Measurements from ENCODE around the gene MFSD6. TPM values are rescaled to one million over a fixed set of nuclear protein-coding genes. Genes with fewer than 3 reads are reported as not detected.
"Not testable (repeated sequence)": the region's sequence is repeated elsewhere in the genome, so short reads cannot be mapped to it uniquely, and the experiment has no call there.

MFSD6 gene
- polyA plus RNA-seq, 1 donor, result 17.7 TPM

DNA sequence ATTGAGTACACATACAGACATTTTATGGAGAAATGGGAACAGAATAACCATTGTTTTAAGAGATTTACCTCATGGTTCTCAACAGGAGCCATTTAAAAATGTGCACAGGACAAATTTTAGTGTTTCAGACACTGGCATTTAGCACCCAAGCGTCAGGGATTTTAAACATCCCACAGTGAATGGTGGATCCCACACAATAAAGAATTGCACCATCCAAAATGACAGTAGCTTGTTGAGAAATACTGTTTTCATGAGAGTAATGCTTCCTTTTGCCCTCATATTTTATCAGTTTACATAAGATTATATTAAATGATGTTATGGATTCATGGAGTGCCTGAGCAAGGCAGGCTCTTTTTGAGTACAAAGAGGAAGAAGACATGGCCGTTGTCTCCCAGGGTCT lies 54.0 kb downstream of the MFSD6 start:
- no peak for DNase-seq

- DNase-seq, result no peak
Measured at GRCh38 chr2:190462611-190463010, 54.5 kb downstream of the MFSD6 start.

DNA sequence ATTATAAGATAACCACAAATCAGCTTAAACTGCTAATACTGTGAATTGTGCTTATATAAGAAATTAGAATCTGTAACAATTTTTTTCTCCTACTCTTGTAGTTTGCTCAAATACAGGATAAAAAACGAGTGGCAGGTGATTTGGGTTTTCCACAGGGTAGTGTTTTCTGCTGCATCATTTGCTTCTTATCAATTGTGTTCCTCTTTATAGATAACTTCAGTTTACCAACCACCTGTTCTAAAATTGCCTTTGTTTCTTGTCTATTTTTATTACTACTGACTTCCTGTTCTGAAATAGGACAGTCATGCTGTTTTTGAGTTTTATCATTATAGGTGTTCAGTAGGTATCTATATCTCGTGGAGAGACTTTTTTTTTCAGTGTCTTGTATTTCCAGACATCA lies 56.9 kb downstream of the MFSD6 start:
- DNase-seq, result no peak

DNA sequence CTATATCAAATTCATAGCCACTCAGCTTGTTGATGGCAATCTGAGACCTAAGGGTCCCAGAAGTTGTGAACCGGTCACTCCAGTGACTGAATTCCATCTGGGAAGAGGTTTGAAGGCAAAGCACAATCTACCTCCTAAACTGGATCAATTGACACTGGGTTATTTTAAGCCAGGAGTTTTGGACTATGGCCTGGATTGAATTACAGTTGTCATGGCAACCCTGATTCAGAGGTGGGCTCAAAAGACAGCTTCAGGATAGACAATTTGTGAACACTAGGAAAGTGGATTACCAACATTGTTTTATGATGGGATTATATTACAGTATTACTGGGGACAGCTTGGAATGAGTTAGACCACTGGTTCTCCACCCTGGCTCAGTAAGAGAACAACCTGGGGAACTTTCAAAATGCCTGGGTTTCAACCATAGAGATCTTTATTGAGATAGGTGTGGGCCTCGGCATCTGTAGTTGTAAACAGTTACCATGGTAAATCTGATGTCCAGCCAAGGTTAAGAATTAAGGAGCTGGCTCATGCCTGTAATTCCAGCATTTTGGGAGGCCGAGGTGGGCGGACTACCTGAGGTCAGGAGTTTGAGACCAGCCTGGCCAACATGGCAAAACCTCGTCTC lies 58.8 kb downstream of the MFSD6 start:
- DNase-seq, result no peak

GRCh38 chr2:190467575-190468083 lies 59.5 kb downstream of the MFSD6 start:
- peak; percentile 61 for DNase-seq

DNA sequence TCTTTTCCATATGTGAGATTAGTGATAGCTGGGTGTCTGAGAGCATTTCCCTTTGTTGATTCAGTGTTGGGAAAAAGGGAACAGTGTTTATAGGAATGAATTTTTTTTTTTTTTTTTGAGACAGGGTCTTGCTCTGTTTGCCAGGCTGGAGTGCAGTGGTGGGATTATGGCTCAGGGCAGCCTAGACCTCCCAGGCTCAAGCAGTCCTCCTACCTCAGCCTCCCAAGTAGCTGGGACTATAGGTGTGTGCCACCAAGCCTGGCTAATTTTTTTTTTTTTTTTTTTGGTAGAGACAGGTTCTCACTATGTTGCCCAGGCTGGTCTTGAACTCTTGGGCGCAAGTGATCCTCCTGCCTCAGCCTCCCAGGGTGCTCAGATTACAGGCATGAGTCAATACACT lies 60.2 kb downstream of the MFSD6 start:
- not testable (repeated sequence) for DNase-seq

GRCh38 chr2:190468814-190469569 lies 60.8 kb downstream of the MFSD6 start:
- DNase-seq, result peak; percentile 65

DNA sequence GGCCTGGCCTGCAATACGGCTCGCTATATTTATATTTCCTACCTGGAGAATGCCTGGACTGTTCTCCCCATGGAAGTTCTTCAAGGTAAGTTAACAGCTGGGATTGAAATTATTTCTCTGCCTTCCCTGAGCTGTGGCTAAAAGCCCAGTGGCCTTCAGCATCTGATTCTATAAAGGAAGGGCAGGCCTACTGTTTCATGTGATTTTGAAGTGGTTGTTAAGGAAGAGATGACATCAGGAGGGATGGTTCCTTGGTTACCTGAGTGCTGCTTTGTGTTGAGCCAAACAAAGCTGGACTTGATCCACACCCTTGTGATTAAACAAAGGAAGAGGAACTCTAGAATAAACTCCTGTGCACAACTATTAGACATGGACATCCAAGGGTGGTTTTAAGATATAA lies 61.6 kb downstream of the MFSD6 start:
- no peak for DNase-seq

DNA sequence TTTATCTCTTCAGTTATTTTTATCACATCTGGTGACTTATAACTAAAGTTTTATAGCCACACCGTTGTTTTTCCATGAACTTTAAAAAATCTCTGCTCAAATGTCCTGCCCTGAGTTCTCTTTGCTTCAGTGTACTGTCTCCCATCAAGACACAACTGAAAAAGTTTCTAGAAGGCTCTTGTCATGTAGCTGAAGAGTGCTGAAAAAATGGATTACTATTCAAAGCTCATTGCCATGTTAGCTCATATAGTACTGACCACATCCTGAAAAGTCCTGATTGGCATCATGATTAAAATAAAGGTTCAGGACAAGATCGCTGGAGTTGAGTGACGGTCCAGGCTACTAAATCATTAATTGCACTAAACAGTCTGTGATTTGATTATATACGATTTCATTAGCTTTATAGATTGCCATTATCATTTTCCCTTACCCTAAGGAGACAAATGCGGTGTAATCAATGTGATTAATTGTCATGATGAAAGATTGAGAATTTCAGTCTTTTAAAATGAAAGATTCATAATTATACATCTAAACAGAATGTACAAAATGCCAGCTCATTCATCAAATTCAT lies 62.2 kb downstream of the MFSD6 start:
- no peak for DNase-seq

DNA sequence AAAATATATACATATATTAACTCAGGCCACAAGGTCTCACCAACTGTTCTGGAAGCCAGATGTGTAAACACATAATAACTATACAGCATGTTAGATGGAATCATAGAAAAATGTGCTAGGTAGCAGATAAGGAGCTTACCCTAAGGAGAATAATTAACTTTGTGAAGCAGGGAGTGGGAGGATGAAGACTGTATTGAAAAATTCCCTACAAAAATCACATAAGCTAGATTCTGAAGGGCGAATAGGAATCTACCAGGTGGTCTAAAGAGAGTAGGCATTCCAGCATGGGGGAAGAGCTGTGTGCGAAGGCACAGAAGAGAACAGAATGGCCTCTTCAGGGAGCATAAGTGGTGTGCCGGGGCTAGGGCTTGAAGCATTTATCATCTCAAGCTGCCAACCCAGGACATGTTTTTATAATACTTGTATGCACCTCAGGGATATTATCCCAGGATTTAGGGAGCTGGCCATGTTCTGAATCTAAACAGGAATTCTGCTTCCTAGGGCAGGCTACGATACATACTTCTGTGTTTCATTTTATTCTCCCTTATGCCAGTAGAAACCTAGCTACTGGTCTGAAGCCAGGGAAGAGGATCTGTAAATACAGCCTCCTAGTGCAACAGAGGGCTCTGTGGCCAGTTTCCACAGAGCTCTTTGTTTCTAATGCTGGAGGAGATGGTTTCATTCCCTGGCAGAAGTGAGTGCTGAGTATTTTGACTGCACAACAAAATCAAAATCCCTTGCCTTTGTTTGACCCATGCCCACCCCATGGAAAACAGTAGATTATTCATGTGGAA lies 69.7 kb downstream of the MFSD6 start:
- no peak for DNase-seq

DNA sequence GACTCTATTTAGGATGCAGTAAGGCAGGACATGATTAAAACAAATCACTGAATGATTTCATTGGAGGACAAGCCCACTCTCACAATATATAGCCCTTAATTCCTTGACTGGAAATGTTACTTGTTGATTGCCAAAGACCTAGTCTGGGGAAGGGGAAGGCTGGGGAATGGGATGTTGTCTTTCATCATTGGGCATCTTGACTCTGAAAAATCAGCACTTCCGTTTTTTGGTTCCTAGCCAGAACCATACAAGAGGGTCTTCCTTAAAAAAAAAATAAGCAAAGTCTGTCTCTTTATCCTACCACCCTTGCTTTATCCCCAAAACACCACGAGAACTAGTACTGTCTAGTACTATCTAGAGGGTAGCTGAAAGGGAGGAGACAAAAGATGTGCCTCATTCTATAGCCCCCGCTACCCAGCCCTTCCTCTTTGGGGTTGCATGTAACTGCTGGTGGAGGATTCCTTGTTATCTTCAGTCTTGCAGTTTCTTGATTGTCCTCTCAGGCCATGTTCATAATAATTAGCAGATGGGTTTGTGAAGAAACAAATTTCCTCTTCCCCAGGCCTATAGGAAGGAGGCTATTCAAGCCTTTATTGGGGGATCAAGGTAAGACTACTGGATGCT lies 70.5 kb downstream of the MFSD6 start:
- DNase-seq, result no peak

DNA sequence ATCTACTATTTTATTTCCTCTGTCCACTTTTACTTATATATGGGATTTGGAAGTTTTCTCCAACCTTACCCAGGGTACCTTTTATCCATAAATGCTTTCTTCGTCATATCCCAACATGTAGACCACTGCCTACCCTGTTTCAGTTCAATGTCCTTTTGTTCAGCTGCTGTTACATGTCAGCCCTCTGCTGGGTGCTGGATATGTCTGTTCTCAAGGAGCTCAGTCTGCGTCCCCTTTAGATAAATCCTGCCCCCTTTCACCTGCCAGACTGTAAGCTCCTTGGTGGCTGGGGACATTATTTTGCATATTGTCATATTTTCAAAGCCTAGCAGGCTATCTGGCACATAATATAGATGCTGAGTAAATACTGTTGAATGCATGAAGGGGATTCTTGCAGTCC lies 73.2 kb downstream of the MFSD6 start:
- DNase-seq, result no peak

DNA sequence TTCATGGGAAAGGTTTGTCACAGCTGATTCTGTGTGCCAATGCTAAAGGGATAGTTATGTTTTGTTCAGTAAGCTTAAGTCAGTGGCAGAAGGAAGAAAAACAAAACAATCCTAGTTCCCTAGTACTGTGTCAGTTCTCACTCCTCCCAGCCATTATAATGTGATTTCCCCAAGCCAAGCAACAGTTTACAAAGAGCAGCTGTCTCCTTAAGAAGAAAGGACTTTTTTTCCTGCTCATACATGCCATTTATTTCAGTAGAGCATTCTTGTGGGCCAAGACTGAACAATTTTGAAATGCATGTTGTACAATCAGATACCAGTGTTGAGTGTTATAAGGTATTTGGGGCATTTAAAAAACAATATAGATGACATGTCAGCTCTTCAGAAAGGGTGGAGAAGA lies 74.3 kb downstream of the MFSD6 start:
- DNase-seq, result no peak

DNA sequence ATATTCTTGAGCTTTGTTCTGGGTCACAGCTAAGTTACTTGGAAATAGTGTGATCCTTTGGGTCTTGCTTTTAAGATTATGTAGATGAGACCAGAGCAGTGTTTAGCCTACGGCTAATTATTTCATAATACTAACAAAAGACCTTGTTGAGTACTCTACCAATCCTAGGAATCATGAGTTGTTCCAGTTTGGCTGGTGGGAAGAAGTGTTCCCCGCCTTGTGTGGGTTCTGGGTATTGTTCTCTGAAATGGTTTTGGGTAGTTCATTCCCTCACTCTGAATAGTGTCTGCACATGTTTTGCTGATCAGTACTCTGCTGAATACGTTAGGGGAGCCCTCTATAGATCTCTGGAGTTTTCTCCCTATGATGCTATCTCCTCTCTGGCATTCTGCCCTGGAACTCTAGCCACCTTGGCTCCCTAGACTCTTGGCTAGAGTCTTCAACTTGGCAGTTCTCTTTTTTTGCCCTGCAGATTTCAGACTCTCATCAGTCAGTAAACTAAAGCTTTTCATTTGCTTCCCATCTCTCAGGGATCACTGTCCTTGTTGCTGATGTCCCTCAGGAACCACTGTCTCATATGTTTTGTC lies 78.0 kb downstream of the MFSD6 start:
- DNase-seq, result no peak

- no peak for DNase-seq
Measured at GRCh38 chr2:190488516-190489233, 80.5 kb downstream of the MFSD6 start.

GRCh38 chr2:190489475-190489874 lies 81.3 kb downstream of the MFSD6 start:
- no peak for DNase-seq

DNA sequence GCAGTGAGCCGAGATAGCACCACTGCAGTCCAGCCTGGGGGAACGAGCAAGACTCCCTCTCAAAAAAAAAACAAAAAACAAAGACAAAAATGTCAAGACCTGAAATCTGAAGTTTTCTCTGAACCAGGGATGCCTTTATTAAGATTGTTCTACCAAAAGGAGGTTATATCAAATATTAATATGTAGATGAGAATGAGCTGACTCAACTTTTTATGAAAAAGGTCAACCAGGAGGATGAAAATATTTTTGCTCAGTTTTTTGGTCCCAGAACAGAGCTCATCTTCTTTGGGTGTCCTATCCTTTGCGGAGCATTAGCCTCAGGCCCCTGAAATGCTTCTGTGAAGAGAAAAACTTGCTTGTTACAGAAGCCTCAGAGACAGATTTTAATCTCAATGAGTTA lies 82.3 kb downstream of the MFSD6 start:
- DNase-seq, result no peak

- DNase-seq, result no peak
Measured at GRCh38 chr2:190493095-190493494, 84.9 kb downstream of the MFSD6 start.

- not testable (repeated sequence) for DNase-seq
Measured at GRCh38 chr2:190494600-190495227, 86.6 kb downstream of the MFSD6 start.

GRCh38 chr2:190497428-190497827 lies 89.3 kb downstream of the MFSD6 start:
- no peak for DNase-seq

DNA sequence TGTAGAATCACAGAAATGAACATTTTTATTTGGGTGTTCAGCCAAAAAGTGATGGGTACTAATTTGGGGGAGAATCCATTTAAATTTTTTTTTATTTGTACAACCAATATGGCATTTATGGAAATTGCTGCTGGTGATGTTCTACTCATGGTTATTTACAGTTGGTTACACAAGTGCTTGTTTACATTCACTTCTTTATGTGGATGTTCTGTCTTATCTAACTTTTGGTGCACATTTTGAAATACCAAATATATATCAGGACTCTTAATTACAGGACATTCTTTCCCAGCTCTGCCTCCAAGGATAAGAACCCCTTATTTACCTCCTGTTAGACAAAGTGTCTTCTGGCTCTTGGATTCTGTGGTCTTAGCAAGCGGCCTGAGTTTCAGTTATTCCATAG lies 91.1 kb downstream of the MFSD6 start:
- no peak for DNase-seq
